Measurements from ENCODE around the gene UMOD.

DNA sequence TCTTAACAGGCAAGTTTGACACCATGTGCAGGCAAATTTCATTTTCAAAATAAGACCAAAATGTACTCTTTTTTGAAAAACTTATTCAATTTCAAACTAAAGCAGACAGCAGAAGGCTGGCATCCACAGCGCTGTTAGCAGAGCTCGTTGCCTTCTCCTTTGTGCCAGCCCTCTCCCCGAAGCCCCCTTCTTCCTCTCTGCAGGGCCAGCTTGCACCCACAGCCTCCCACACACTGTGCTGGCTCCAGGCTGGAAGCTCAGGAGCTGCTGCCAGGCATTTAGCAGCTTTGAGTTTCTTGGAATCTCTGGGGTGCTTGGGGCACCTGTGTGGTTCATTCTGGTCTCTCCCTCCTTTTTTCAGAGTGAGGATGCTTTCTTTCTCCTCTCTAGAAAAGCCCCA, 62.9 kb downstream of the UMOD start:
- TF ChIP-seq, protein P1, sequence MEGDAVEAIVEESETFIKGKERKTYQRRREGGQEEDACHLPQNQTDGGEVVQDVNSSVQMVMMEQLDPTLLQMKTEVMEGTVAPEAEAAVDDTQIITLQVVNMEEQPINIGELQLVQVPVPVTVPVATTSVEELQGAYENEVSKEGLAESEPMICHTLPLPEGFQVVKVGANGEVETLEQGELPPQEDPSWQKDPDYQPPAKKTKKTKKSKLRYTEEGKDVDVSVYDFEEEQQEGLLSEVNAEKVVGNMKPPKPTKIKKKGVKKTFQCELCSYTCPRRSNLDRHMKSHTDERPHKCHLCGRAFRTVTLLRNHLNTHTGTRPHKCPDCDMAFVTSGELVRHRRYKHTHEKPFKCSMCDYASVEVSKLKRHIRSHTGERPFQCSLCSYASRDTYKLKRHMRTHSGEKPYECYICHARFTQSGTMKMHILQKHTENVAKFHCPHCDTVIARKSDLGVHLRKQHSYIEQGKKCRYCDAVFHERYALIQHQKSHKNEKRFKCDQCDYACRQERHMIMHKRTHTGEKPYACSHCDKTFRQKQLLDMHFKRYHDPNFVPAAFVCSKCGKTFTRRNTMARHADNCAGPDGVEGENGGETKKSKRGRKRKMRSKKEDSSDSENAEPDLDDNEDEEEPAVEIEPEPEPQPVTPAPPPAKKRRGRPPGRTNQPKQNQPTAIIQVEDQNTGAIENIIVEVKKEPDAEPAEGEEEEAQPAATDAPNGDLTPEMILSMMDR (IDR thresholded peaks at IDR 0.05): no peak
- no peak for TF ChIP-seq POLR2A (IDR thresholded peaks at IDR 0.05)
